Endothelial cell (in vitro differentiated cells): ENCODE measurements around the gene TADA2B. TPM values are rescaled to one million over a fixed set of nuclear protein-coding genes. Genes with fewer than 3 reads are reported as not detected.

ENCODE experiments used
- DNase-seq: peaks from one replicate; pipeline ENCODE4 v3.0.0; 2021; ENCODE audit warnings: low spot score
- H3K27ac Mint-ChIP-seq: one replicate; pipeline ENCODE4 v1.8.0; 2021; ENCODE audit warnings: mixed read lengths, inconsistent platforms; ENCODE audit not compliant: unreplicated experiment
- H3K27me3 Mint-ChIP-seq: one replicate; pipeline ENCODE4 v1.8.0; 2021; ENCODE audit warnings: mild to moderate bottlenecking, moderate library complexity, mixed read lengths, inconsistent platforms; ENCODE audit not compliant: unreplicated experiment
- H3K36me3 Mint-ChIP-seq: one replicate; pipeline ENCODE4 v1.8.0; 2021; ENCODE audit warnings: mild to moderate bottlenecking, low read depth, mixed read lengths, inconsistent platforms; ENCODE audit not compliant: unreplicated experiment
- H3K4me1 Mint-ChIP-seq: one replicate; pipeline ENCODE4 v1.8.0; 2021; ENCODE audit warnings: mild to moderate bottlenecking, mixed read lengths, inconsistent platforms; ENCODE audit not compliant: unreplicated experiment
- H3K4me3 Mint-ChIP-seq: one replicate; pipeline ENCODE4 v1.8.0; 2021; ENCODE audit warnings: mild to moderate bottlenecking, mixed read lengths, inconsistent platforms; ENCODE audit not compliant: unreplicated experiment
- H3K9me3 Mint-ChIP-seq: one replicate; pipeline ENCODE4 v1.8.0; 2021; ENCODE audit warnings: mixed read lengths, inconsistent platforms; ENCODE audit not compliant: unreplicated experiment
- CTCF ChIP-seq: fragments of 200-600 bp; sonication (generic); IDR thresholded peaks from one replicate; pipeline ENCODE4 v1.5.0; 2021; ENCODE audit warnings: antibody characterized with exemption; ENCODE audit not compliant: unreplicated experiment
- total RNA-seq: library from RNA; stranded (reverse); fragmentation: NEBNext Ultra II Directional; extraction: Animal tissue kit (Norgen Biotek cat#: 25700); gene quantifications from one replicate; pipeline ENCODE4 v1.2.1, GENCODE V29; 2021; ENCODE audit not compliant: unreplicated experiment

The TADA2B gene
- total RNA-seq, 1 donor from 2014 or later: 20.2 TPM

- peaks cover 41% of the 10 kb centered on the region for H3K36me3 Mint-ChIP-seq
- no peak overlapping the region for H3K27ac Mint-ChIP-seq
- no peak for TF ChIP-seq CTCF
- DNase-seq: no peak
- H3K27me3 Mint-ChIP-seq: no peaks in the 10 kb centered on the region
- H3K4me3 Mint-ChIP-seq: no peak overlapping the region
- H3K9me3 Mint-ChIP-seq: no peaks in the 10 kb centered on the region
- no peaks in the 10 kb centered on the region for H3K4me1 Mint-ChIP-seq
Observed at GRCh38 chr4:7013175-7013574, 30.0 kb upstream of the TADA2B start.

DNA sequence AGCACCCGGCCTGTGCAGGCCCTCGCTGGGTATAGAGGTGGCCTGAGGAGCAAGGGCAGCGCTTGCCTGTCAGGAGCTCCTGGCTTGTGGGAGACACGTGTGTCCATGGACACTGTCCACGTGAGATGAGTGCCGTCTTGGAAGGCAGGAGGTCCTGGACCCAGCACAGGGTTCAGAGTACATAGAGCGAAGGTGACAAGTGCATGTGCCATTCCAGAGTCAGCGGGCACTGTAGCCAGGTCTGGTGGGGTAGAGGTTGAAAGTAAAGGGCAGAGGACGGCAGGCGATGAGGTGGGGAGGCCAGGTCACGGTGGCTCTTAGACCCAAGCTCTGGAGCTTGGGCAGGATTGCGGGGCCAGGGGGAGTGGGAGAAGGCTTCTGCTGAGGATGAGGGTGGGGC is 28.4 kb upstream of the TADA2B start:
- peaks cover 37% of the 10 kb centered on the region for H3K36me3 Mint-ChIP-seq
- H3K4me3 Mint-ChIP-seq: peak overlapping the region; percentile 23
- H3K9me3 Mint-ChIP-seq: no peaks in the 10 kb centered on the region
- H3K27ac Mint-ChIP-seq: no peak overlapping the region
- no peak for DNase-seq
- no peak for TF ChIP-seq CTCF
- H3K4me1 Mint-ChIP-seq: no peaks in the 10 kb centered on the region
- H3K27me3 Mint-ChIP-seq: no peaks in the 10 kb centered on the region

DNA sequence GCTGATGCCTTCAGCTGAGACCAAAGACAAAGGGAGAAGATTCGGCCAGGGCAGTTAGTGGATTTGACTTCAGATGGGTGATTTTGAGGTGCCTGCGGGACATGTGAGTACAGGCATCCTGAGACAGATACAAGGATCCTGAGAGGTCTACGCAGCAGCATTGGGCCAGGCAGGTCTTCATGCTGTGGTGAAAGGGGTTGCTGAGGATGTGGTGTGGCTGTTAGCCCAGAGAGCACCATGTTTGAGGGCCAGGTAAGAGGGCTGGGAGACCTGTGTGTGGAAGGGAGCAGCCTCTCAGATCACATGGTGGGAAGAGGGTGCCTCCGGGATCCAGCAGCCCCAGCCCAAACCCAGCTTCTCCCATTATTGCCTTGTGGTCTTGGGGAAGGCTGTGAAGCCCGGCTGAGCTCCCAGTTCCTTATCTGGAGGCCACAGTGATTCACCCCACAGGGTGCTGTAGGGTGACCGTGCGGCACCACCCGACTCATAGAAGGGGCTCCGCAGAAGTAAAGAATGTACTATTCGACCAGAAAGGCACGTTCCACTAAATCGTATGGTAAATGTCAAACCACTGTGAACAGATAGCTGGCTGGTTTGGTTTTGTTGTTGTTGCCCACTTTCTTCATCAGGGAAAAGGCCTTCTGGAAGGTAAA is 27.7 kb upstream of the TADA2B start:
- Mint-ChIP-seq H3K9me3 (no peaks in the 10 kb centered on the region), H3K4me3 (peak overlapping the region; percentile 23), H3K4me1 (no peaks in the 10 kb centered on the region), H3K36me3 (peaks cover 34% of the 10 kb centered on the region), H3K27ac (no peak overlapping the region), H3K27me3 (no peaks in the 10 kb centered on the region)
- no peak for TF ChIP-seq CTCF
- DNase-seq: no peak

DNA sequence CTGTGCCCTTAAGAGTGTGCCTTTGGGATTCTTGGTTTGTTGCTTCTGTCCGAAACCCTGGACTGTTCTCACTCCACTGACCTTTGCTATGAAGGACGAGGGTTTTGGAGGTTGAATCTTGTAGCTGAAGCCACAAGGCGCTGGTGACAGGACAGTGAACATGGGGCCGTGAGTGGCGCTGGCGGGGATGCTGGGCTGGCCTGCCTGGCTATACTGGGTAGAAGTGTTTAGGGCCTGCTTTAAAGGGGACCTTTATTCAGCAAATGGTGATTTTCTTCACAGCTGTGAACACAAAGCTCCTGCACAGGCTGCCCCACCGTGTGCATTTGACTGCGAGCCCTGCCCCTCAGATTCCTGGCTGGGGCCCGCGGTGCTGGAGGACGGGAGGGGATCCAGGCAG is 27.1 kb upstream of the TADA2B start:
- no peaks in the 10 kb centered on the region for H3K27me3 Mint-ChIP-seq
- no peaks in the 10 kb centered on the region for H3K9me3 Mint-ChIP-seq
- DNase-seq: no peak
- H3K4me1 Mint-ChIP-seq: no peaks in the 10 kb centered on the region
- H3K27ac Mint-ChIP-seq: no peak overlapping the region
- peak overlapping the region; percentile 37 for H3K4me3 Mint-ChIP-seq
- no peak for TF ChIP-seq CTCF
- H3K36me3 Mint-ChIP-seq: peaks cover 37% of the 10 kb centered on the region

- no peaks in the 10 kb centered on the region for H3K4me1 Mint-ChIP-seq
- no peaks in the 10 kb centered on the region for H3K9me3 Mint-ChIP-seq
- no peak for DNase-seq
- no peak overlapping the region for H3K27ac Mint-ChIP-seq
- no peaks in the 10 kb centered on the region for H3K27me3 Mint-ChIP-seq
- no peak overlapping the region for H3K4me3 Mint-ChIP-seq
- peaks cover 34% of the 10 kb centered on the region for H3K36me3 Mint-ChIP-seq
- no peak for TF ChIP-seq CTCF
Observed at GRCh38 chr4:7016512-7016911, 26.7 kb upstream of the TADA2B start.
